ENCODE data around the gene C3orf52.

Gene C3orf52

DNA sequence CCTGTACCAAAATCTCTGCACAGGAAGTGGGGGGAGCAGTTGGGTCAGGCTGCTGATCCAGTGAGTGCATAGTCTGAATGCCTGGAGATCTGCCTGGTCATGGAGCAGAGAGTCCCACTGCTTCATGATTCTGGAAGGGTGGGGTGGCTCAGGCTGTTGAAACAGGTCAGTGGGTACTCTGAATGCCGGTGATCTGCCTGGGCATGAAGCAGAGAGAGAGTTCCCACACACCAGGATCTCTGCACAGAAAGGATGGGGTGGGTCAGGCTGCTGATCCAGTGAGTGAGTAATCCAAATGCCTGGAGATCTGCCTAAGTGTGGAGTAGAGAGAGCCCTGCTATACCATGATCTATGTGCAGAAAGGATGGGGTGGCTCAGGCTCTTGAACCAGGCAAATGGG lies 62.9 kb downstream of the C3orf52 start:
- Histone ChIP-seq H3K4me3 (ENCODE audit: insufficient read length, low read depth) (no peak overlapping the region), H3K4me1 (ENCODE audit: insufficient read depth, insufficient read length) (no peaks in the 10 kb centered on the region), H3K27me3 (ENCODE audit: insufficient read depth, insufficient read length) (no peaks in the 10 kb centered on the region), H3K9ac (ENCODE audit: insufficient read length, low read depth) (no peak overlapping the region), H3K36me3 (ENCODE audit: insufficient read depth, insufficient read length, low read length) (no peaks in the 10 kb centered on the region), H3K9me3 (ENCODE audit: insufficient read depth, low read length) (peaks cover 31% of the 10 kb centered on the region; the same call in 1 of the 2 replicates)
- no peak for TF ChIP-seq ZNF274 (IDR thresholded peaks at IDR 0.05; ENCODE audit: low read depth, low read length)
- TF ChIP-seq SUZ12 (IDR thresholded peaks at IDR 0.05; ENCODE audit: extremely low read depth, insufficient read depth, insufficient read length), result no peak
- TF ChIP-seq YY1 (IDR thresholded peaks at IDR 0.05; ENCODE audit: insufficient read depth, insufficient read length), result no peak
- DNase-seq (ENCODE audit: low read depth, low spot score), result no peak

DNA sequence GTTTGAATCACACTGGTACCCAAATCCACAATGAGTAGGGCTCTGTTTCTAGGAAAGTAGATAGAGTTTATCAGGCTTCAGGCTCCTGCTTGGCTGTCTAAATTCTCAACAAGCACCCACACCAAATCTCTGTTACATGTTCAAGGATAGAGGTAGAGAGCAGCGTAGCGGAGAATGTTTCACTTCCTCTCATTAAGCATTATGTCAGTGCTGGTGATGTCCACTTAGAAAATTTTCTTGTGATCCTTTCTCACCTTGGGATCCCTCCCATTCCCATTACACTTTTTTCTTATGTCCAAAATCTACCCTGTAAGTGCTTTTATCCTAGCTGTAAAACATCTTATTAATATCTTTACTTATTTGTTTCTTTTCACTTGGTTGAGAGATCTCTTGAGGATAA lies 81.6 kb downstream of the C3orf52 start:
- Histone ChIP-seq H3K4me1 (ENCODE audit: insufficient read depth, insufficient read length) (no peaks in the 10 kb centered on the region), H3K9me3 (ENCODE audit: insufficient read depth, low read length) (peaks cover 16% of the 10 kb centered on the region), H3K4me3 (ENCODE audit: insufficient read length, low read depth) (no peak overlapping the region), H3K9ac (ENCODE audit: insufficient read length, low read depth) (no peak overlapping the region), H3K27me3 (ENCODE audit: insufficient read depth, insufficient read length) (no peaks in the 10 kb centered on the region), H3K36me3 (ENCODE audit: insufficient read depth, insufficient read length, low read length) (no peaks in the 10 kb centered on the region)
- no peak for TF ChIP-seq SUZ12 (IDR thresholded peaks at IDR 0.05; ENCODE audit: extremely low read depth, insufficient read depth, insufficient read length)
- TF ChIP-seq YY1 (IDR thresholded peaks at IDR 0.05; ENCODE audit: insufficient read depth, insufficient read length), result no peak
- no peak for TF ChIP-seq ZNF274 (IDR thresholded peaks at IDR 0.05; ENCODE audit: low read depth, low read length)
- DNase-seq (ENCODE audit: low read depth, low spot score), result no peak
